HPDE6-E6E7 (cell line): Measurements from ENCODE around the gene ABHD5.
A peak's percentile ranks its signal among the peaks of the same experiment; 100 is the strongest.

ENCODE experiments used
- DNase-seq: peaks from one replicate; pipeline ENCODE4 v3.0.0; 2011; ENCODE audit warnings: missing footprints; ENCODE audit errors: extremely low spot score

The ABHD5 gene

GRCh38 chr3:43685921-43686320 is 4.8 kb upstream of the ABHD5 start:
- no peak for DNase-seq

GRCh38 chr3:43686333-43686699 is 4.4 kb upstream of the ABHD5 start:
- no peak for DNase-seq

DNA sequence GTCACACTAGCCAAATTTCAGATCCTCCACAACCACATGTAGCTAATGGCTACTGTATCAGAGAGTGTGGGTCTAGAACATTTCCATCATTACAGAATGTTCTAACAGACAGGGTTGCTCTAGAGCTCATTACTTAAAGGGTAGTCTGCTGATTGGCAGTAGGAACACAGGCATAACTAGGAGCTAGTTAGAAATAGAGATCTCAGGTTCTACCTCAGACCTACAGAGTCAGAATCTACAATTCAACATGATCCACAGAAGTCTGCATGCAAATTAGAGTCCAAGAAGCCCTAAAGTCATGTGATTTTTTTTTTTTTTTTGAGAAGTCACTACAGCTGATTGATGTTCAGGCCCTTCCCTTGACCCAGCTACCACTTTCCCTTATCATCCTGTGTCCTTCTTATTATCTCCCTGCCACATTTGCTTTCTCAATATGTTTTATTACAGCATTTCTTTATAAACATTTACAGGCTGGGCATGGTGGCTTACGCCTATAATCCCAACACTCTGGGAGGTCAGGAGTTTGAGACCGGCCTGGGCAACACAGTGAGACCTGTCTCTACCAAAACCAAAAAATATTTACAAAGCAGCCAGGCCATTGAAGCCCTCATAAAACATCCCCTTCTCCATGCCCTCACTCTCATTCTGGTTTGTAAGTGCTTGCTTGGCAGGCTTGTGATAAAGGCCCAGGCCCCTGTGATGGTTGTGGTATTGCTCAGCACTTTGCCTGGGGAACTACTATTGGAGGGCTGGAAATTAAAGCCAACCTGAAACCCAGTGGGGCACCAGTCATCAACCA is 3.8 kb upstream of the ABHD5 start:
- DNase-seq = no peak

GRCh38 chr3:43687499-43687811 is 3.3 kb upstream of the ABHD5 start:
- DNase-seq = no peak

DNA sequence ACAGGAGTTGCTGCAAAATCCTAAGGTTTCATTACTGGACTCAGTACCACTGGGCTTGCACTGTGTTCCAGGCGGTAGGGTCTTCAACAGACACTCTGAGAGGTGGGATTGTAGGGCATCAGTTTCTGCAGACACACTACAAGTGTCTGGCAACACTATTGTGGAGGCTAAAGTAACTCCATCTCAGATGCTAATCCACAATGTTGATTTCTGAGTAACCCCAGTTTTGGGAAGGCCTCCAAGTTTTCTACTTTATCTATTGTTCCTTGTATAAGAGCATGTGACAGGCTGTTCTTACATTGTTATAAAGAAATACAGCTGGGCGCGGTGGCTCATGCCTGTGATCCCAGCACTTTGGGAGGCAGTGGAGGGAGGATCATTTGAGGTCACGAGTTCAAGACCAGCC is 2.5 kb upstream of the ABHD5 start:
- no peak for DNase-seq

- DNase-seq = no peak
These were observed 1.6 kb upstream of the ABHD5 start for GRCh38 chr3:43689166-43689565.

DNA sequence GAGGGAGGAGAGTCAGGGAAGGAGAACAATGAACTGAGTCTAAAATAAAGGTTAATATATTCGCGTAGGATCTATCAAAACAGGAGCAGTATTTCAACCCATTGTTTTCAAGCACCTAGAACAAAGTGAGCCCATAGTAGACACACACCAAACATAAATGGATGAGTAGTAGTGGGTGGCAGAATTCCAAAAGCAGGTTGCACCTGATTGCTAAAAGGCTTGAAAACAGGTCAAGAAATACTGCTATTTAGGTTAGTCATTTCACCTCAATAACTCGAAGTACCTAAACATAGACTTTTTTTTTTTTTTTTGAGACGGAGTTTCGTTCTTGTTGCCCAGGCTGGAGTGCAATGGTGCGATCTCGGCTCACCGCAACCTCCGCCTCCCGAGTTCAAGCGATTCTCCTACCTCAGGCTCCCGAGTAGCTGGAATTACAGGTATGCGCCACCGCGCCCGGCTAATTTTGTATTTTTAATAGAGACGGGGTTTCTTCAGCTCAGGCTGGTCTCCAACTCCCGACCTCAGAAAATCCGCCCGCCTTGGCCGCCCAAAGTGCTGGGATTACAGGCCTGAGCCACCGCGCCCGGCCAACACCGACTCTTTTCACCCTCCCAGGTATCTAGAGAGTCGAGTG is 855 bp upstream of the ABHD5 start:
- no peak for DNase-seq

DNA sequence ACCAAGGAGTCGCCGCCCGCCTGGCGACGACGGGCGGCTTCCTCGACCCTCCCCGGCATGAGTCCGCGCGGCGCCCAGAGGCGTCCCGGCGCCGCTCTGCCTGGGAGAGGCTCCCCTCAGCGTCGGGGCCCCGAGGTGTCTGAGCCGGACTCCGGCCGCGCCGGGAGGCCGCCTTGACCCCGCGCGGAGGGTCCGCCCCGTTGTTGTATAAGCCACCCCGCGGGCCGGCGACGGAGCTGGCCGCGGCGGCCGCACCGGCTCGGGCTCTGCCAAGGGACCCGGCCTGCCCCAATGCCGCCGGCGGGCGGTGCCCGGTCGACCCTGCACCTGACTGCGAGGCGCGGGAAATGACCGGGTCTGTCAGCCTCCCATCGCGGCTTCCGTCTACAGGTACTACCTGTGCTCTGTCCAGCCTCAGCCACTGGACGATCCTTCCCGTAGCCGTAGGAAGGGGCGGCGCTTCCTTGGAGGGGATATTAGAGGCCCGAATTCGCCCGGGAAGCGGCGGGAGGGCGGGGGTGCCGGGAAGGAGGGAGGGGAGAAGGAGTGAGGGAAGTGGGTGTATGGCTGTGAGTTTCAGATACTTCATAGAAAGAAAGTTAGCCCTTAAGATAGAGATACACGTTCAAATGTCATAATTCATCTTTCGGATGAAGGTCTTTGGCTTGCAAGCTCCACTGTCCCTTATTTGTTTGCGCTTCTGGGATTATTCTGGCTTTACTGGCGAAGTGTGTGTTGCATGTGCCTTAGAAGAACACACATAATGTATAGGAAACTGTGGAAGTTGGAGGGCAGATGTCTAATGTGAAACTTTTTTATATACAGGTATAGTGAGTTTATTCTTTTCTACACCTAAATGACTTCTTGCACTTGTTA is 620 bp downstream of the ABHD5 start:
- no peak for DNase-seq

DNA sequence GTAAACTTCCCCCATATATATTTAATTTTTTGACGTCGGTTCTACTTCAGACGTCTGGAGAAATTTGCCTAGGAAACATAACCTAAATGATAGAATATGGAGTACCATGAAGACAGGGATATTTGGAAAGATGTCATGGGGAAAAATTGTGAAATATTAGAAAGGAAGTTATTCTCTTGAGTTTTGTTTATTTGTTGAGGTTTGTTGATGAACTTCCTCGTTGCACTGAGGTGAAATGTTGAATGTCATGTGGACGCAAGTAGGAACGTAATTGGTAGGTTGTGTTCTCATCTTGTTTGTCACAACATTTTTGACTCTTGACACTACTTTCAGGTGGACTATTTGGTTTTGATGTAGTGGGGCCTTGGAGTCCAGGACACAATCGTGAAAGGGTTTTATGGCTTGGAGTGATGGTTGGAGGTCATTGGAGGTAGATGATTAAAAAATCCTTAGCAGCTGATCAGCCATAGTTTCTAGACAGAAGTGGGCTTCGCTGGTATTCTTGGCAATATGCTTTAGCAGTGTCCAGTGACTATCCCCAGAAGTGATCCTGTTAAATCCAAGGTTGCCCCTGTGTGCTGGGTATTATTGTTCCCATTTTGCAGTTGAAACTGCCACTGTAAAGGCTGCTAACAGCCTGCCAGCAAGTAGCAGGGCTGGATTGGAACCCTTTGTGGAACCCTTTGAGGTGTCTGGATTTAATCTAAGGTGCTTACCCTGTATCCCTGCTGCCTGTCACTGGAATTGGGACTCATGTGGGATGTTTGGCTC is 1.5 kb downstream of the ABHD5 start:
- DNase-seq = no peak

GRCh38 chr3:43692971-43693370 is 2.2 kb downstream of the ABHD5 start:
- no peak for DNase-seq

- no peak for DNase-seq
These were observed 2.9 kb downstream of the ABHD5 start for GRCh38 chr3:43693594-43693993.

- no peak for DNase-seq
These were observed 4.7 kb downstream of the ABHD5 start for GRCh38 chr3:43695443-43695842.

- no peak for DNase-seq
These were observed 5.1 kb downstream of the ABHD5 start for GRCh38 chr3:43695863-43696262.

DNA sequence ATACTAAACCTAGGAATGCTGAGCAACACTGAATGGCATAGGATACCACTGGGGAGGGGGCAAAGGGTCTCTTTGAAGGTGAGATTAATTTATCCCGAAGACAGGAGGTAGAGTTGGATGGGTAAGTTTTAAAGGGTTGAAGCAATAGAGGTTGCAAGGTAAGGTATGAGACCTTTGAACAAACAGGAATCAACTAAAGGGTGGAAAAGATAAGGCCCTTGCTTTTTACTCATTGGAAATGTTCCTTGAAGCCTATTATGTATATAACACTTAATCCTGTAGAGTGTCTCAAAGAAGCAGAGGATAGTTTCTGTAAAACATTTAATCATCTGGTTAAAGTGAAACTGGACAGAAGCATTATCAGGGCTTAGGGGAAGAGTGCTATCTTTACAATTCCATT is 5.7 kb downstream of the ABHD5 start:
- DNase-seq = no peak

DNA sequence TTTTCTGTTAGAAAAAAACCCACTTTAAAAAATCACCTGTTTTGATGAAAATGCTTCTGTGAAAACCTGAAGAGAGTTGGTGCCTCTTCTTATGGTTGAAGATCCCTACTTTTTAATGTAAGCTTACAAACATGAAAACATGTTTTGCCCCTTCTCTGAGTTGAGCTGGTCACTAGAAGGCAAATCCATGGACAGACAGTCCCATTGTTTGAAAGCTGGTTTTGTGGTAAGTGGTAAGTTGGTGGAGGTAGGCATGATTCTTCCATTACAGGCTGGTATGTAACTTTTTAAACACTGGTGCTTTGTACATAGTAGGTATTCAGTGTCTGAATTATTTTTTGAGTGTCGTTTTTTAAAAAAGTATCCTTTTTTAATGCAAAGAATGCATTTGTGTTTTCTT is 6.1 kb downstream of the ABHD5 start:
- DNase-seq = no peak

GRCh38 chr3:43699864-43700263 is 9.1 kb downstream of the ABHD5 start:
- DNase-seq = no peak

DNA sequence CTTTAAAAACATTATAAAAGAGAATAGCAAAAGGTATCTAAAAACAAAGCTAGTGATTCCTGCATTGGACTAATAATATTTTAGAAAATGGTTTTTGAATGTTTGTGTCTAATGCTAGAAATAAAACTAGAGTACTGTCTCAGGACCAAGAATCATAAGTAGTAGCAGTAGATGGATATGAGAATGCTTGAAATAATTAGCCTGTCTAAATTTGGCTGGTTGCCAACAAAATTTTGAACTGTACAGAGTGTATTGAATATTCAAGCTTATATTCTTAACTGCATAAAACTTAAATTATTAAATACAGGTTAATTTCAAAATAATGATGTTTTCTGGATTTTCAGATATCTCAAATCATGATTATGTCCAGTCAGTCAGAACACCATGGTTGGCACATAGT is 14.0 kb downstream of the ABHD5 start:
- no peak for DNase-seq

DNA sequence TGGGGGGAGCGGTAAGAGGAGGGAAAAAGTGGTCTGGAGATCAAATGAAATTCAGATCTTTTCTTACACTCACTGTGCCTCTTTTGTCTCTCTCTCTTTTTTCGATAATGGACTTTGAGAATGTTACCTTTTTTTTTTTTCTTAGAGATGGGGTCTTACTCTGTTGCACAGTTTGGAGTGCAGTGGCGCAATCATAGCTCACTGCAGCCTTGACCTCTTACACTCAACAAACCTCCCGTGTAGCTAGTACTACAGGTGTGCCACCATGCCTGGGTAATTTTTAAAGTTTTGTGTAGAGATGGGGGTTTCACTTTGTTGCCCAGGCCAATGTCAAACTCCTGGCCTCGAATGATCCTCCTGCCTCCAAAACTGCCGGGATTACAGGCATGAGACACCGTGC is 15.6 kb downstream of the ABHD5 start:
- no peak for DNase-seq

GRCh38 chr3:43707266-43707665 is 16.5 kb downstream of the ABHD5 start:
- no peak for DNase-seq

- DNase-seq = peak; percentile 57
These were observed 17.3 kb downstream of the ABHD5 start for GRCh38 chr3:43707998-43708397.

DNA sequence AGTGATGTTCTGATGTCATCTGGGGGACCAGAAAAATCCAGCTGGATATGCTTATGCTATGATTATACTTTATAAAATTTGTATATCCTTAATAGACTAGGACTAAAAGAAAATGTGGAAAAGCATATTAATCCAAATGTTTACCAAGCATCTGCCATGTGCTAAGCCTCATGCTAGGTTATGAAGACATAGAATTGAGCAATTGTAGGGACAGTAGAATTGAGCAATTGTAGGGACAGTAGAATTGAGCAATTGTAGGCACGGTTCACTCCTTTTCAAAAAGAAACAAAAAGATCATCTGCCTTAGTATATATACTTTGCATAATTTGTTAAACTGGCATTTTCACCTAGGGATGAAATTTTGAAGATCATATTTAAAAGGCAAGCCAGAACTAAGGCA is 18.3 kb downstream of the ABHD5 start:
- no peak for DNase-seq

- DNase-seq = no peak
These were observed 19.9 kb downstream of the ABHD5 start for GRCh38 chr3:43710607-43711006.
